Caco-2 (cell line): ENCODE results near the gene ZNF575. TPM values are rescaled to one million over a fixed set of nuclear protein-coding genes. Genes with fewer than 3 reads are reported as not detected.

Source experiments
- BruUV-seq: library from RNA; stranded (reverse); fragments of 400-500 nt; replicated peaks from 2 replicates; lab custom pipeline; 2021; lab: Mats Ljungman, UMichigan
- CTCF ChIA-PET: fragments of 300-600 bp; sonication (Branson Sonifier 250); formaldehyde crosslinking; loops from one replicate; lab custom pipeline; 2022; ENCODE audit warnings: antibody characterized with exemption; lab: Charles Lee
- POLR2A ChIA-PET: fragments of 300-600 bp; sonication (Branson Sonifier 250); formaldehyde crosslinking; loops from one replicate; lab custom pipeline; 2022; ENCODE audit warnings: antibody characterized with exemption; lab: Charles Lee
- DNase-seq, 2 experiments: peaks; one replicate each; pipeline versions ENCODE4 v3.0.0 to v3.0.0-alpha.2; 2020 to 2022
- H3K27me3 ChIP-seq: replicated peaks from 2 replicates; pipeline ENCODE4 v1.6.0; 2011; ENCODE audit warnings: low read length; ENCODE audit not compliant: control insufficient read depth, insufficient read depth
- H3K36me3 ChIP-seq: 2 replicates; pipeline ENCODE4 v1.5.1; 2011; ENCODE audit warnings: low read length; ENCODE audit not compliant: control insufficient read depth, insufficient read depth
- H3K4me1 ChIP-seq: fragments of 250-450 bp; sonication (Bioruptor Pico); 2 replicates; pipeline ENCODE4 v1.5.1; 2020; ENCODE audit warnings: mild to moderate bottlenecking
- H3K4me3 ChIP-seq: 2 replicates; pipeline ENCODE4 v1.5.1; 2011; ENCODE audit warnings: low read depth, mild to moderate bottlenecking, control low read depth, low read length
- H3K9me3 ChIP-seq: fragments of 250-450 bp; sonication (Bioruptor Pico); 2 replicates; pipeline ENCODE4 v1.5.1; 2020; ENCODE audit warnings: mild to moderate bottlenecking, moderate library complexity
- H3K27ac Mint-ChIP-seq: one replicate; pipeline ENCODE4 v1.8.0; 2022; ENCODE audit warnings: mixed read lengths; ENCODE audit not compliant: unreplicated experiment
- H3K27me3 Mint-ChIP-seq: one replicate; pipeline ENCODE4 v1.8.0; 2022; ENCODE audit warnings: mixed read lengths; ENCODE audit not compliant: insufficient read depth, unreplicated experiment
- H3K36me3 Mint-ChIP-seq: one replicate; pipeline ENCODE4 v1.8.0; 2022; ENCODE audit warnings: mild to moderate bottlenecking, mixed read lengths; ENCODE audit not compliant: insufficient read depth, unreplicated experiment
- H3K4me1 Mint-ChIP-seq: one replicate; pipeline ENCODE4 v1.8.0; 2022; ENCODE audit warnings: low read depth, mixed read lengths; ENCODE audit not compliant: unreplicated experiment
- H3K4me3 Mint-ChIP-seq: one replicate; pipeline ENCODE4 v1.8.0; 2022; ENCODE audit warnings: mild to moderate bottlenecking, moderate library complexity, mixed read lengths; ENCODE audit not compliant: unreplicated experiment
- H3K9me3 Mint-ChIP-seq: one replicate; pipeline ENCODE4 v1.8.0; 2022; ENCODE audit warnings: mixed read lengths; ENCODE audit not compliant: unreplicated experiment
- CTCF ChIP-seq, 2 experiments: fragments of 200-600 bp in 1 of 2; IDR thresholded peaks; 1 replicate in 1 of 2; 2 replicates in 1 of 2; pipeline versions ENCODE4 v1.5.1 to v1.8.0; 2011 to 2022; ENCODE audit warnings: antibody characterized with exemption in 1 of 2, control low read depth in 1 of 2, inconsistent platforms in 1 of 2, low read depth in 1 of 2, low read length in 1 of 2, mild to moderate bottlenecking in 1 of 2, moderate library complexity in 1 of 2; ENCODE audit not compliant: insufficient read depth in 1 of 2, severe bottlenecking in 1 of 2, unreplicated experiment in 1 of 2
- intact Hi-C: fragments of 100-400 bp; cut with micrococcal nuclease; formaldehyde crosslinking; loops from one replicate; pipeline ENCODE4 v1.10.0; 2022; ENCODE audit not compliant: unreplicated experiment
- total RNA-seq: library from RNA; stranded (reverse); gene quantifications from 2 replicates; pipeline ENCODE4 v1.2.3, GENCODE V29; 2022

The ZNF575 gene
- total RNA-seq, 1 experiment from 2014 or later: 1.00 TPM

GRCh38 chr19:43496960-43497359, 36.0 kb upstream of the ZNF575 start:
- Histone ChIP-seq H3K36me3 (peaks cover 6% of the 10 kb centered on the region), H3K27me3 (no peaks in the 10 kb centered on the region), H3K4me1 (peaks cover 19% of the 10 kb centered on the region), H3K4me3 (no peak overlapping the region), H3K9me3 (no peaks in the 10 kb centered on the region)
- TF ChIP-seq CTCF (IDR thresholded peaks at IDR 0.05; ENCODE audit: insufficient read depth in 1 of 2, low read depth in 1 of 2, low read length in 1 of 2, severe bottlenecking in 1 of 2, unreplicated experiment in 1 of 2): no peak
- no peak overlapping the region for H3K27ac Mint-ChIP-seq
- DNase-seq: no peak
- CTCF ChIA-PET: no interaction called here
- peaks cover 18% of the 10 kb centered on the region for H3K4me1 Mint-ChIP-seq
- no peaks in the 10 kb centered on the region for H3K9me3 Mint-ChIP-seq
- intact Hi-C loops: no loop called here
- peaks cover 53% of the 10 kb centered on the region for H3K36me3 Mint-ChIP-seq
- H3K27me3 Mint-ChIP-seq: no peaks in the 10 kb centered on the region
- no peak overlapping the region for H3K4me3 Mint-ChIP-seq
- no TSS peak for BruUV-seq
- POLR2A ChIA-PET: no interaction called here

- CTCF ChIA-PET: no interaction called here
- POLR2A ChIA-PET: no interaction called here
- intact Hi-C loops: no loop called here
- Mint-ChIP-seq H3K27me3 (no peaks in the 10 kb centered on the region), H3K9me3 (no peaks in the 10 kb centered on the region), H3K4me3 (no peak overlapping the region), H3K36me3 (peaks cover 56% of the 10 kb centered on the region), H3K27ac (peak overlapping the region; percentile 63), H3K4me1 (peaks cover 31% of the 10 kb centered on the region)
- Histone ChIP-seq H3K4me3 (no peak overlapping the region), H3K36me3 (peaks cover 6% of the 10 kb centered on the region), H3K27me3 (no peaks in the 10 kb centered on the region), H3K9me3 (no peaks in the 10 kb centered on the region), H3K4me1 (peaks cover 23% of the 10 kb centered on the region)
- TF ChIP-seq CTCF (IDR thresholded peaks at IDR 0.05; ENCODE audit: insufficient read depth in 1 of 2, low read depth in 1 of 2, low read length in 1 of 2, severe bottlenecking in 1 of 2, unreplicated experiment in 1 of 2): no peak
- BruUV-seq: no TSS peak
- no peak for DNase-seq
Observed at GRCh38 chr19:43498233-43498842, 34.6 kb upstream of the ZNF575 start.

- Mint-ChIP-seq H3K4me1 (peaks cover 36% of the 10 kb centered on the region), H3K9me3 (no peaks in the 10 kb centered on the region), H3K36me3 (peaks cover 63% of the 10 kb centered on the region), H3K4me3 (peak overlapping the region; percentile 39), H3K27ac (peak overlapping the region; percentile 63), H3K27me3 (no peaks in the 10 kb centered on the region)
- ChIA-PET POLR2A (no interaction called here), CTCF (no interaction called here)
- peak; percentile 53 to 64 for DNase-seq
- TF ChIP-seq CTCF (IDR thresholded peaks at IDR 0.05; ENCODE audit: insufficient read depth in 1 of 2, low read depth in 1 of 2, low read length in 1 of 2, severe bottlenecking in 1 of 2, unreplicated experiment in 1 of 2): no peak
- Histone ChIP-seq H3K36me3 (peaks cover 6% of the 10 kb centered on the region), H3K4me1 (peaks cover 23% of the 10 kb centered on the region), H3K4me3 (no peak overlapping the region), H3K27me3 (no peaks in the 10 kb centered on the region), H3K9me3 (no peaks in the 10 kb centered on the region)
- no TSS peak for BruUV-seq
- intact Hi-C loops: no loop called here
Observed at GRCh38 chr19:43499042-43499441, 33.9 kb upstream of the ZNF575 start.
